Progenitor cell of endocrine pancreas (in vitro differentiated cells): Measurements from ENCODE around the gene C2orf81. TPM values are rescaled to one million over a fixed set of nuclear protein-coding genes. Genes with fewer than 3 reads are reported as not detected.

ENCODE experiments used
- DNase-seq: peaks from one replicate; pipeline ENCODE4 v3.0.0; 2021; ENCODE audit warnings: low spot score; ENCODE audit not compliant: unreplicated experiment
- H3K27ac Mint-ChIP-seq: 2 replicates; pipeline ENCODE4 v1.8.0; 2021; ENCODE audit warnings: mild to moderate bottlenecking, moderate library complexity, mixed read lengths
- H3K27me3 Mint-ChIP-seq: 2 replicates; pipeline ENCODE4 v1.8.0; 2021; ENCODE audit warnings: mixed read lengths
- H3K36me3 Mint-ChIP-seq: 2 replicates; pipeline ENCODE4 v1.8.0; 2022; ENCODE audit warnings: mixed read lengths; ENCODE audit not compliant: insufficient read depth
- H3K4me1 Mint-ChIP-seq: 2 replicates; pipeline ENCODE4 v1.8.0; 2021; ENCODE audit warnings: low read depth, mixed read lengths
- H3K4me3 Mint-ChIP-seq: 2 replicates; pipeline ENCODE4 v1.8.0; 2021; ENCODE audit warnings: low read depth, mild to moderate bottlenecking, moderate library complexity, mixed read lengths
- H3K9me3 Mint-ChIP-seq: 2 replicates; pipeline ENCODE4 v1.8.0; 2021; ENCODE audit warnings: low read depth, mixed read lengths
- total RNA-seq: library from RNA; stranded (reverse); gene quantifications from 2 replicates; pipeline ENCODE4 v1.2.1, GENCODE V29; 2021
- TF ChIP-seq, protein P1 (sequence below): fragments of 200-600 bp; sonication (generic); IDR thresholded peaks from one replicate; pipeline ENCODE4 v1.5.0; 2021; ENCODE audit warnings: antibody characterized with exemption, mild to moderate bottlenecking; ENCODE audit not compliant: unreplicated experiment

C2orf81 gene
- total RNA-seq, 1 donor from 2014 or later, result 13.4 TPM

GRCh38 chr2:74369976-74370375 is 51.4 kb downstream of the C2orf81 start:
- TF ChIP-seq, protein P1, sequence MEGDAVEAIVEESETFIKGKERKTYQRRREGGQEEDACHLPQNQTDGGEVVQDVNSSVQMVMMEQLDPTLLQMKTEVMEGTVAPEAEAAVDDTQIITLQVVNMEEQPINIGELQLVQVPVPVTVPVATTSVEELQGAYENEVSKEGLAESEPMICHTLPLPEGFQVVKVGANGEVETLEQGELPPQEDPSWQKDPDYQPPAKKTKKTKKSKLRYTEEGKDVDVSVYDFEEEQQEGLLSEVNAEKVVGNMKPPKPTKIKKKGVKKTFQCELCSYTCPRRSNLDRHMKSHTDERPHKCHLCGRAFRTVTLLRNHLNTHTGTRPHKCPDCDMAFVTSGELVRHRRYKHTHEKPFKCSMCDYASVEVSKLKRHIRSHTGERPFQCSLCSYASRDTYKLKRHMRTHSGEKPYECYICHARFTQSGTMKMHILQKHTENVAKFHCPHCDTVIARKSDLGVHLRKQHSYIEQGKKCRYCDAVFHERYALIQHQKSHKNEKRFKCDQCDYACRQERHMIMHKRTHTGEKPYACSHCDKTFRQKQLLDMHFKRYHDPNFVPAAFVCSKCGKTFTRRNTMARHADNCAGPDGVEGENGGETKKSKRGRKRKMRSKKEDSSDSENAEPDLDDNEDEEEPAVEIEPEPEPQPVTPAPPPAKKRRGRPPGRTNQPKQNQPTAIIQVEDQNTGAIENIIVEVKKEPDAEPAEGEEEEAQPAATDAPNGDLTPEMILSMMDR, result no peak
- H3K36me3 Mint-ChIP-seq, result peaks cover 31% of the 10 kb centered on the region

DNA sequence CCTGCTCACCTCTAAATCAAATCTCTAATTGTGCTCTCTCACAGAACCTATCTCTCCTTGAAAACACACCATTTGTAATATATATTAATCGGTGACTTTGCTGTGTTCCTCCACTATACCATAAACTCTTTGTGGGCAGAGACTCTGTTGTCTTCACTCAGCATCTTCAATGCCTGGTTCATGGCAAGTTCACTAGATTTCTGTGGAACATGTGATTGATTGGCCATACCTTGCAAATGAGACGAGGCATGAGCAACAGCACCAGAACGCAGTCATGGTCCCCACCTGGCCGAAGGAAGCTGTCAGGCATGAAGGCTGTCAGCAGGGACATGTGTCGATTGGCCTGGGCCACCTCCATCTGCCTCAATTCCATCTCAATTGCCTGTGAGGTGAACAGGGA is 52.9 kb downstream of the C2orf81 start:
- no peak overlapping the region for H3K27ac Mint-ChIP-seq
- H3K36me3 Mint-ChIP-seq, result peaks cover 31% of the 10 kb centered on the region
- H3K27me3 Mint-ChIP-seq, result no peaks in the 10 kb centered on the region
- no peak for DNase-seq
- TF ChIP-seq, protein P1, result no peak
- H3K4me3 Mint-ChIP-seq, result no peak overlapping the region
- no peaks in the 10 kb centered on the region for H3K9me3 Mint-ChIP-seq
- H3K4me1 Mint-ChIP-seq, result peaks cover 4% of the 10 kb centered on the region

More at GRCh38 chr2:74369976-74370375, 51.4 kb downstream of the C2orf81 start:
- no peak for DNase-seq
- H3K27me3 Mint-ChIP-seq, result no peaks in the 10 kb centered on the region
- H3K4me1 Mint-ChIP-seq, result peaks cover 17% of the 10 kb centered on the region
- no peak overlapping the region for H3K27ac Mint-ChIP-seq
- no peaks in the 10 kb centered on the region for H3K9me3 Mint-ChIP-seq
- no peak overlapping the region for H3K4me3 Mint-ChIP-seq

DNA sequence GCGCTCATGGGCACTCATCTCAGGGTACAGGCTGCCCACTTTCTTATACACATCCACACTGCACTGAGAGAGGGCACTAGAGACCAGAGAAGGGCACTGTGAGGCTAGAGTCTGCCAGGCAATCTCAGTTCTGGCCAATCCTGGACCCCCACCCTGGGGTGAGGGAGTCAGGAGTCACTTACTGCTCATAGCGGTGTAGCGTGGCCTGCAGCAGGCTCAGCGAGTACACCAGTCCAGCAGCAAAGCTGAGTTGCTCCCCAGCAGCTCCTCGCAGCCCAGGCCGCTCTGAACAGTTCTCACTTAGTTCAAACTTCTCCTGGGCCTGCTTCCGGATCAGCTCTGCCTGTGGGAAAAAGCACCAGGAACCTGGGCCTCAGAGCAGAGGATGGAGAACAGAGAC is 53.6 kb downstream of the C2orf81 start:
- no peaks in the 10 kb centered on the region for H3K4me1 Mint-ChIP-seq
- H3K9me3 Mint-ChIP-seq, result no peaks in the 10 kb centered on the region
- no peak for DNase-seq
- H3K27me3 Mint-ChIP-seq, result no peaks in the 10 kb centered on the region
- TF ChIP-seq, protein P1, result no peak
- no peak overlapping the region for H3K4me3 Mint-ChIP-seq
- no peak overlapping the region for H3K27ac Mint-ChIP-seq
- peaks cover 34% of the 10 kb centered on the region for H3K36me3 Mint-ChIP-seq

DNA sequence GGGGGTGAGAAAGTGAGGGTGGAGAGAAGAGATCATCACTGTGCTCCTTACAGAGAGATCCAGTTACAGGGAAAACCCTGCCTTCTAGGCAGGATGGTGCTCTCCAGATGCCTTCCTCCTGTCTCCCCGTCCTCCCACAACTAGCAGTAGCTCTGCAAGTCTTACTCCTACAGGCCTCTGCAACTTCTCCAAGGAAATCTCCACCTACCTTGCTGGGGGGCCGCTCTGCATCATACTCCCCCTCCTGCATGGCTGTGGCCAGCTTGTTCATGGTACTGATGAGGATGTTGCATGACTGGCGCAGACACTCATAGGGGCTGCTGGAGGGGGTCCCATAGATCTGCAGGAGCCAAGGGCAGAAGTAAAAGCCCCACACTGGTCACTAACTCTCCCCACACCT is 55.4 kb downstream of the C2orf81 start:
- Mint-ChIP-seq H3K27ac (no peak overlapping the region), H3K4me1 (no peaks in the 10 kb centered on the region), H3K4me3 (no peak overlapping the region), H3K27me3 (no peaks in the 10 kb centered on the region), H3K36me3 (peaks cover 38% of the 10 kb centered on the region), H3K9me3 (no peaks in the 10 kb centered on the region)
- TF ChIP-seq, protein P1, result no peak
- DNase-seq, result no peak

GRCh38 chr2:74364533-74365505 is 56.6 kb downstream of the C2orf81 start:
- no peak overlapping the region for H3K4me3 Mint-ChIP-seq
- no peaks in the 10 kb centered on the region for H3K9me3 Mint-ChIP-seq
- no peak overlapping the region for H3K27ac Mint-ChIP-seq
- peaks cover 32% of the 10 kb centered on the region for H3K36me3 Mint-ChIP-seq
- TF ChIP-seq, protein P1, result no peak
- DNase-seq, result no peak
- H3K4me1 Mint-ChIP-seq, result no peaks in the 10 kb centered on the region
- H3K27me3 Mint-ChIP-seq, result no peaks in the 10 kb centered on the region

Other genes with a start within 250 kb of the C2orf81 start
- gene MOB1A, start 242.7 kb downstream of the C2orf81 start, total RNA-seq, result 93.5 and 94.9 TPM in 2 replicates
- gene MTHFD2, start 223.0 kb downstream of the C2orf81 start, total RNA-seq, result 64.9 and 71.2 TPM in 2 replicates
- gene SLC4A5, start 78.2 kb downstream of the C2orf81 start, total RNA-seq, result 4.1 and 5.9 TPM in 2 replicates
- 178 and 195 TPM in 2 replicates for gene DCTN1, start 41.3 kb downstream of the C2orf81 start, total RNA-seq
- gene WDR54, start 111 bp upstream of the C2orf81 start, total RNA-seq, result 28.1 and 30.2 TPM in 2 replicates
- 121 and 129 TPM in 2 replicates for gene RTKN, start 20.3 kb upstream of the C2orf81 start, total RNA-seq
- gene INO80B, start 33.5 kb upstream of the C2orf81 start, total RNA-seq, result 46.8 and 51.0 TPM in 2 replicates
- gene WBP1, start 36.8 kb upstream of the C2orf81 start, total RNA-seq, result 127 and 140 TPM in 2 replicates
- gene MOGS, start 43.8 kb upstream of the C2orf81 start, total RNA-seq, result 67.9 and 71.5 TPM in 2 replicates
- 61.3 and 64.1 TPM in 2 replicates for gene MRPL53, start 51.1 kb upstream of the C2orf81 start, total RNA-seq
- gene CCDC142, start 61.4 kb upstream of the C2orf81 start, total RNA-seq, result 39.9 and 42.0 TPM in 2 replicates
- 32.2 and 34.8 TPM in 2 replicates for gene TTC31, start 61.5 kb upstream of the C2orf81 start, total RNA-seq
- gene LBX2, start 78.0 kb upstream of the C2orf81 start, total RNA-seq, result 7.3 and 9.3 TPM in 2 replicates
- gene PCGF1, start 86.1 kb upstream of the C2orf81 start, total RNA-seq, result 23.3 and 24.4 TPM in 2 replicates
- 0.33 TPM in 1 of 2 replicates, not detected in the other for gene TLX2, start 92.8 kb upstream of the C2orf81 start, total RNA-seq
- 1.5 and 1.7 TPM in 2 replicates for gene DQX1, start 104.6 kb upstream of the C2orf81 start, total RNA-seq
- 110 and 115 TPM in 2 replicates for gene AUP1, start 108.1 kb upstream of the C2orf81 start, total RNA-seq
- gene HTRA2, start 108.3 kb upstream of the C2orf81 start, total RNA-seq, result 35.9 and 41.9 TPM in 2 replicates
- 23.4 and 24.2 TPM in 2 replicates for gene LOXL3, start 132.3 kb upstream of the C2orf81 start, total RNA-seq
- 18.5 and 20.9 TPM in 2 replicates for gene DOK1, start 133.1 kb upstream of the C2orf81 start, total RNA-seq
- 2.5 and 2.6 TPM in 2 replicates for gene M1AP, start 226.7 kb upstream of the C2orf81 start, total RNA-seq
- 11.5 and 13.4 TPM in 2 replicates for gene SEMA4F, start 232.6 kb upstream of the C2orf81 start, total RNA-seq